ENCODE data around the gene C18orf63. TPM values are rescaled to one million over a fixed set of nuclear protein-coding genes. Genes with fewer than 3 reads are reported as not detected.

The C18orf63 gene
- total and polyA plus RNA-seq, 2 of the 4 experiments (the other 2 are of a cell fraction) = not detected

DNA sequence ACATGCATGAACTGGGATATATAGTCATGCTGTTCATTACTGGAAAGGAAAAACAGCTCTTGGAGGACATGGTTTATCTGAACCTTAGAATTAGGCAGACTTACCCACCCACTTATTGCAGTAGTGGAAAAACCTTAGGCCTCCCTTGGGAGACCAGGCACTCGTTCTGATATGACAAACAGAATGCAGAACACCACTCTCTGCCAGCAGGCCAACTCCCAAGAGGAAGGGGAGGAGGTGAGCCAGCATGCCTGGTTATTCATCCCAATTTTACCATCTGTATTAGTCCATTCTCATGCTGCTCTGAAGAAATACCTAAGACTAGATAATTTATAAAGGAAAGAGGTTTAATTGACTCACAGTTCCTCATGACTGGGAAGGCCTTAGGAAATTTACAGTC, 17.5 kb downstream of the C18orf63 start:
- no peak overlapping the region for H3K4me2 ChIP-seq (ENCODE audit: low read depth, low read length)
- no peak overlapping the region for H3K14ac ChIP-seq (replicated peaks; ENCODE audit: low read depth, low read length)
- no peak overlapping the region for H4K91ac ChIP-seq (ENCODE audit: insufficient read depth, low read depth, low read length)
- H2BK20ac ChIP-seq (ENCODE audit: low read depth, low read length) = no peak overlapping the region
- no peak overlapping the region for H3K18ac ChIP-seq (ENCODE audit: low read depth, low read length)
- no peak overlapping the region for H2AK9ac ChIP-seq (replicated peaks; ENCODE audit: low read depth, low read length, poor library complexity)
- no peaks in the 10 kb centered on the region for H3K9me3 ChIP-seq (ENCODE audit: control insufficient read depth, insufficient read depth, low read length)
- no peak overlapping the region for H4K8ac ChIP-seq (ENCODE audit: low read depth in 2 of 2, low read length in 2 of 2)
- CTCF ChIA-PET = no interaction called here
- H2BK5ac ChIP-seq (ENCODE audit: low read depth, low read length, poor library complexity, severe bottlenecking) = no peak overlapping the region
- in situ Hi-C loops (cut with MboI; ENCODE audit: low sequenced_read_pairs) = loop anchor here (5.0 kb wide), 1 partner anchor 136 kb away; no protein-coding TSS in a partner anchor
- no peak overlapping the region for H3K4ac ChIP-seq (ENCODE audit: low read depth, low read length)
- no peak overlapping the region for H4K5ac ChIP-seq (ENCODE audit: low read depth, low read length)
- H4K20me1 ChIP-seq (ENCODE audit: insufficient read depth, low read length) = no peaks in the 10 kb centered on the region
- H3K4me1 ChIP-seq (ENCODE audit: control insufficient read depth, insufficient read depth, low read length) = no peaks in the 10 kb centered on the region
- dilution Hi-C loops (cut with HindIII; ENCODE audit: low sequenced_read_pairs, unreplicated experiment) = no loop called here
- no peak overlapping the region for H3K23ac ChIP-seq (ENCODE audit: low read depth, low read length)
- no peaks in the 10 kb centered on the region for H3K9me1 ChIP-seq (ENCODE audit: insufficient read depth, low read length)
- H3K27ac ChIP-seq (ENCODE audit: insufficient read depth, low read length) = no peak overlapping the region
- no peak overlapping the region for H2BK120ac ChIP-seq (ENCODE audit: low read depth, low read length)
- no peak overlapping the region for H2BK15ac ChIP-seq (ENCODE audit: low read depth, low read length)
- H2AK5ac ChIP-seq (ENCODE audit: low read depth, low read length) = no peak overlapping the region
- no peak overlapping the region for H3K9ac ChIP-seq (ENCODE audit: low read depth, low read length)
- H2AFZ ChIP-seq (replicated peaks; ENCODE audit: low read length, poor library complexity) = no peak overlapping the region
- DNase-seq (no peak), ATAC-seq (ENCODE audit: low read depth) (no peak)
- no peak overlapping the region for H3K56ac ChIP-seq (ENCODE audit: extremely low read depth, insufficient read depth, low read length)
- peaks cover 2% of the 10 kb centered on the region; the same call in 1 of the 2 replicates for H3K27me3 ChIP-seq (ENCODE audit: control insufficient read depth, insufficient read depth, low read length)
- H3K79me1 ChIP-seq (ENCODE audit: low read depth in 1 of 2, low read length in 2 of 2) = no peaks in the 10 kb centered on the region
- BruUV-seq (replicated peaks) = no TSS peak
- TF ChIP-seq RAD21 (IDR thresholded peaks at IDR 0.05; ENCODE audit: low read length) = no peak
- no peak for TF ChIP-seq ELK1 (IDR thresholded peaks at IDR 0.05; ENCODE audit: borderline replicate concordance, low read depth, low read length)
- TF ChIP-seq MAZ (IDR thresholded peaks at IDR 0.05; ENCODE audit: borderline replicate concordance, low read depth, low read length) = no peak
- TF ChIP-seq NFE2L2 (IDR thresholded peaks at IDR 0.05; ENCODE audit: low read depth, low read length) = no peak
- TF ChIP-seq BHLHE40 (IDR thresholded peaks at IDR 0.05; ENCODE audit: low read depth, low read length) = no peak
- no peak for TF ChIP-seq MXI1 (IDR thresholded peaks at IDR 0.05; ENCODE audit: borderline replicate concordance, low read depth, low read length)
- POLR2A ChIA-PET (ENCODE audit: unreplicated experiment) = no interaction called here
- no CpG with 5 or more reads among the region's 1 CpG for WGBS, 2 experiments (ENCODE audit: extremely low coverage in 2 of 2, insufficient read length in 1 of 2)
- no peaks in the 10 kb centered on the region for H3K36me3 ChIP-seq (ENCODE audit: control insufficient read depth, insufficient read depth, low read length)
- no peak overlapping the region for H3K4me3 ChIP-seq (ENCODE audit: insufficient read depth, low read depth, low read length)
- intact Hi-C loops (cut with micrococcal nuclease) = no loop called here

Measured in IMR-90 (cell line).